ENCODE measurements around the gene MYO19. TPM values are rescaled to one million over a fixed set of nuclear protein-coding genes. Genes with fewer than 3 reads are reported as not detected.

The MYO19 gene
- total and polyA plus RNA-seq, 9 of the 15 experiments (the other 6 are each of a cell fraction or from before 2014, with no cell fraction given) = 21.6 to 176 (median 129) TPM

DNA sequence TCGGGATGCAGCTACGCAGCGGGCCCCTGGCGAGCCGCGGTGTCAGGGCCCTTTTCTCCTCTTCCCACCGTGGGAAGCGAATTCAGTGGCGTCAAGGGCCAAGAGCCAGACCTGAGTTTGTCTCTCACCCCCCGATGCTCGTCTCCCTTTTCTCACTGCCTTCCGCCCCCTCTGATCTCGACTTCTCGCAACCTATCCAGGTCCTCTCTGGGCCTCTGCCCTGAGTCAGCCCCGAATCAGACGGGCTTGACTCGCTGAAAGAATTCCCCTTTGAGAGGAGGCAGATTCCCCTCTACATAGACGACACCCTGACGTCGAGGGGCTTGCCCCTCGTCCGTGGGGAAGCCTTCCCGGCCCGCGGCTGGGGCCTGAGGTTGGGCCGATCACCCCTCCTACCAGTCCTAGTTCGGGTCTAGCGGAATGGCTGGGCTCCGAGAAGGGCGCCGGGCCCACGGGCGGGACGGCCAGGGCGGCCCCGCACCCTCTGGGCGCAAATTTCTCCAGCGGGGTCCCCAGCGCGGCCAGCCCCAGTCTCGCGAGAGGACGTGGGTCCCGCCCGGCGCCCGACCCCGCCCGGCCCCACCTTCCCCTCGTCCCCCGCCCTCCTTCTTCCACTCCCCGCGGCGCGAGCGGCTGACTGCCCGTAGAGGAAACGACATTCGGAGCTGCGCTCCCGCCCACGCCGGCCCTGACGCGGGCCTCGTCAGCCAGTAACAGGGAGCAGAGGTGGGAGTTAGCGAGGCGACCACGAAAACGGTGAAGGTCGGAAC is 9.8 kb upstream of the MYO19 start, which contains the start of gene GGNBP2 (continued):
- TF ChIP-seq, protein P1, sequence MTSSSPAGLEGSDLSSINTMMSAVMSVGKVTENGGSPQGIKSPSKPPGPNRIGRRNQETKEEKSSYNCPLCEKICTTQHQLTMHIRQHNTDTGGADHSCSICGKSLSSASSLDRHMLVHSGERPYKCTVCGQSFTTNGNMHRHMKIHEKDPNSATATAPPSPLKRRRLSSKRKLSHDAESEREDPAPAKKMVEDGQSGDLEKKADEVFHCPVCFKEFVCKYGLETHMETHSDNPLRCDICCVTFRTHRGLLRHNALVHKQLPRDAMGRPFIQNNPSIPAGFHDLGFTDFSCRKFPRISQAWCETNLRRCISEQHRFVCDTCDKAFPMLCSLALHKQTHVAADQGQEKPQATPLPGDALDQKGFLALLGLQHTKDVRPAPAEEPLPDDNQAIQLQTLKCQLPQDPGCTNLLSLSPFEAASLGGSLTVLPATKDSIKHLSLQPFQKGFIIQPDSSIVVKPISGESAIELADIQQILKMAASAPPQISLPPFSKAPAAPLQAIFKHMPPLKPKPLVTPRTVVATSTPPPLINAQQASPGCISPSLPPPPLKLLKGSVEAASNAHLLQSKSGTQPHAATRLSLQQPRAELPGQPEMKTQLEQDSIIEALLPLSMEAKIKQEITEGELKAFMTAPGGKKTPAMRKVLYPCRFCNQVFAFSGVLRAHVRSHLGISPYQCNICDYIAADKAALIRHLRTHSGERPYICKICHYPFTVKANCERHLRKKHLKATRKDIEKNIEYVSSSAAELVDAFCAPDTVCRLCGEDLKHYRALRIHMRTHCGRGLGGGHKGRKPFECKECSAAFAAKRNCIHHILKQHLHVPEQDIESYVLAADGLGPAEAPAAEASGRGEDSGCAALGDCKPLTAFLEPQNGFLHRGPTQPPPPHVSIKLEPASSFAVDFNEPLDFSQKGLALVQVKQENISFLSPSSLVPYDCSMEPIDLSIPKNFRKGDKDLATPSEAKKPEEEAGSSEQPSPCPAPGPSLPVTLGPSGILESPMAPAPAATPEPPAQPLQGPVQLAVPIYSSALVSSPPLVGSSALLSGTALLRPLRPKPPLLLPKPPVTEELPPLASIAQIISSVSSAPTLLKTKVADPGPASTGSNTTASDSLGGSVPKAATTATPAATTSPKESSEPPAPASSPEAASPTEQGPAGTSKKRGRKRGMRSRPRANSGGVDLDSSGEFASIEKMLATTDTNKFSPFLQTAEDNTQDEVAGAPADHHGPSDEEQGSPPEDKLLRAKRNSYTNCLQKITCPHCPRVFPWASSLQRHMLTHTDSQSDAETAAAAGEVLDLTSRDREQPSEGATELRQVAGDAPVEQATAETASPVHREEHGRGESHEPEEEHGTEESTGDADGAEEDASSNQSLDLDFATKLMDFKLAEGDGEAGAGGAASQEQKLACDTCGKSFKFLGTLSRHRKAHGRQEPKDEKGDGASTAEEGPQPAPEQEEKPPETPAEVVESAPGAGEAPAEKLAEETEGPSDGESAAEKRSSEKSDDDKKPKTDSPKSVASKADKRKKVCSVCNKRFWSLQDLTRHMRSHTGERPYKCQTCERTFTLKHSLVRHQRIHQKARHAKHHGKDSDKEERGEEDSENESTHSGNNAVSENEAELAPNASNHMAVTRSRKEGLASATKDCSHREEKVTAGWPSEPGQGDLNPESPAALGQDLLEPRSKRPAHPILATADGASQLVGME (CRISPR knock-in tag; IDR thresholded peaks at IDR 0.05) = no peak
- TF ChIP-seq FOXJ3 (CRISPR knock-in tag; IDR thresholded peaks at IDR 0.05) (no peak), BDP1 (IDR thresholded peaks at IDR 0.05; ENCODE audit: insufficient read depth, insufficient read length) (no peak), ZNF274 (IDR thresholded peaks at IDR 0.05; ENCODE audit: borderline replicate concordance, low read depth, low read length) (no peak), RBM15 (IDR thresholded peaks at IDR 0.05; ENCODE audit: insufficient read depth, low read length) (no peak), XRCC5 (IDR thresholded peaks at IDR 0.05; ENCODE audit: low read depth, low read length) (no peak), ARHGAP35 (IDR thresholded peaks at IDR 0.05; ENCODE audit: partially characterized antibody) (no peak), CCAR2 (IDR thresholded peaks at IDR 0.05; ENCODE audit: low read depth, low read length) (no peak), FIP1L1 (IDR thresholded peaks at IDR 0.05; ENCODE audit: low read depth, low read length, poor library complexity, severe bottlenecking) (no peak)
- TF ChIP-seq, protein P2, sequence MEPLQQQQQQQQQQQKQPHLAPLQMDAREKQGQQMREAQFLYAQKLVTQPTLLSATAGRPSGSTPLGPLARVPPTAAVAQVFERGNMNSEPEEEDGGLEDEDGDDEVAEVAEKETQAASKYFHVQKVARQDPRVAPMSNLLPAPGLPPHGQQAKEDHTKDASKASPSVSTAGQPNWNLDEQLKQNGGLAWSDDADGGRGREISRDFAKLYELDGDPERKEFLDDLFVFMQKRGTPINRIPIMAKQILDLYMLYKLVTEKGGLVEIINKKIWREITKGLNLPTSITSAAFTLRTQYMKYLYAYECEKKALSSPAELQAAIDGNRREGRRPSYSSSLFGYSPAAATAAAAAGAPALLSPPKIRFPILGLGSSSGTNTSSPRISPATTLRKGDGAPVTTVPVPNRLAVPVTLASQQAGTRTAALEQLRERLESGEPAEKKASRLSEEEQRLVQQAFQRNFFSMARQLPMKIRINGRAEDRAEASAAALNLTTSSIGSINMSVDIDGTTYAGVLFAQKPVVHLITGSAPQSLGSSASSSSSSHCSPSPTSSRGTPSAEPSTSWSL (CRISPR knock-in tag; IDR thresholded peaks at IDR 0.05; ENCODE audit: borderline replicate concordance) = no peak
- TF ChIP-seq, protein P3, sequence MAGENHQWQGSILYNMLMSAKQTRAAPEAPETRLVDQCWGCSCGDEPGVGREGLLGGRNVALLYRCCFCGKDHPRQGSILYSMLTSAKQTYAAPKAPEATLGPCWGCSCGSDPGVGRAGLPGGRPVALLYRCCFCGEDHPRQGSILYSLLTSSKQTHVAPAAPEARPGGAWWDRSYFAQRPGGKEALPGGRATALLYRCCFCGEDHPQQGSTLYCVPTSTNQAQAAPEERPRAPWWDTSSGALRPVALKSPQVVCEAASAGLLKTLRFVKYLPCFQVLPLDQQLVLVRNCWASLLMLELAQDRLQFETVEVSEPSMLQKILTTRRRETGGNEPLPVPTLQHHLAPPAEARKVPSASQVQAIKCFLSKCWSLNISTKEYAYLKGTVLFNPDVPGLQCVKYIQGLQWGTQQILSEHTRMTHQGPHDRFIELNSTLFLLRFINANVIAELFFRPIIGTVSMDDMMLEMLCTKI (IDR thresholded peaks at IDR 0.05; ENCODE audit: partially characterized antibody) = no peak
- TF ChIP-seq, protein P4, sequence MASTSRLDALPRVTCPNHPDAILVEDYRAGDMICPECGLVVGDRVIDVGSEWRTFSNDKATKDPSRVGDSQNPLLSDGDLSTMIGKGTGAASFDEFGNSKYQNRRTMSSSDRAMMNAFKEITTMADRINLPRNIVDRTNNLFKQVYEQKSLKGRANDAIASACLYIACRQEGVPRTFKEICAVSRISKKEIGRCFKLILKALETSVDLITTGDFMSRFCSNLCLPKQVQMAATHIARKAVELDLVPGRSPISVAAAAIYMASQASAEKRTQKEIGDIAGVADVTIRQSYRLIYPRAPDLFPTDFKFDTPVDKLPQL (IDR thresholded peaks at IDR 0.05; ENCODE audit: extremely low read depth, insufficient read length) = no peak
- TF ChIP-seq, protein P5, sequence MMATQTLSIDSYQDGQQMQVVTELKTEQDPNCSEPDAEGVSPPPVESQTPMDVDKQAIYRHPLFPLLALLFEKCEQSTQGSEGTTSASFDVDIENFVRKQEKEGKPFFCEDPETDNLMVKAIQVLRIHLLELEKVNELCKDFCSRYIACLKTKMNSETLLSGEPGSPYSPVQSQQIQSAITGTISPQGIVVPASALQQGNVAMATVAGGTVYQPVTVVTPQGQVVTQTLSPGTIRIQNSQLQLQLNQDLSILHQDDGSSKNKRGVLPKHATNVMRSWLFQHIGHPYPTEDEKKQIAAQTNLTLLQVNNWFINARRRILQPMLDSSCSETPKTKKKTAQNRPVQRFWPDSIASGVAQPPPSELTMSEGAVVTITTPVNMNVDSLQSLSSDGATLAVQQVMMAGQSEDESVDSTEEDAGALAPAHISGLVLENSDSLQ (IDR thresholded peaks at IDR 0.05) = peak; percentile 37; the same call in 1 of the 2 replicates

Measured in K562 (cell line).